ENCODE data around the gene ACHE.

Gene ACHE

GRCh38 chr7:100891568-100892247 is 4.0 kb downstream of the ACHE start:
- FAIRE-seq (peak; percentile 72), DNase-seq (ENCODE audit: insufficient read length, low spot score) (no peak)
- no peak for TF ChIP-seq SPI1 (IDR thresholded peaks at IDR 0.05; ENCODE audit: low read depth, low read length)
- no peak for TF ChIP-seq POLR2A (IDR thresholded peaks at IDR 0.05; ENCODE audit: low read depth, low read length)
- TF ChIP-seq POLR2AphosphoS5 (IDR thresholded peaks at IDR 0.05; ENCODE audit: low read depth, low read length), result no peak
- TF ChIP-seq POU2F2 (IDR thresholded peaks at IDR 0.05; ENCODE audit: low read depth, low read length), result no peak
- TF ChIP-seq TAF1 (IDR thresholded peaks at IDR 0.05; ENCODE audit: low read depth, low read length), result no peak
- no peak for TF ChIP-seq PAX5 (IDR thresholded peaks at IDR 0.05; ENCODE audit: insufficient read depth, low read length, severe bottlenecking)

DNA sequence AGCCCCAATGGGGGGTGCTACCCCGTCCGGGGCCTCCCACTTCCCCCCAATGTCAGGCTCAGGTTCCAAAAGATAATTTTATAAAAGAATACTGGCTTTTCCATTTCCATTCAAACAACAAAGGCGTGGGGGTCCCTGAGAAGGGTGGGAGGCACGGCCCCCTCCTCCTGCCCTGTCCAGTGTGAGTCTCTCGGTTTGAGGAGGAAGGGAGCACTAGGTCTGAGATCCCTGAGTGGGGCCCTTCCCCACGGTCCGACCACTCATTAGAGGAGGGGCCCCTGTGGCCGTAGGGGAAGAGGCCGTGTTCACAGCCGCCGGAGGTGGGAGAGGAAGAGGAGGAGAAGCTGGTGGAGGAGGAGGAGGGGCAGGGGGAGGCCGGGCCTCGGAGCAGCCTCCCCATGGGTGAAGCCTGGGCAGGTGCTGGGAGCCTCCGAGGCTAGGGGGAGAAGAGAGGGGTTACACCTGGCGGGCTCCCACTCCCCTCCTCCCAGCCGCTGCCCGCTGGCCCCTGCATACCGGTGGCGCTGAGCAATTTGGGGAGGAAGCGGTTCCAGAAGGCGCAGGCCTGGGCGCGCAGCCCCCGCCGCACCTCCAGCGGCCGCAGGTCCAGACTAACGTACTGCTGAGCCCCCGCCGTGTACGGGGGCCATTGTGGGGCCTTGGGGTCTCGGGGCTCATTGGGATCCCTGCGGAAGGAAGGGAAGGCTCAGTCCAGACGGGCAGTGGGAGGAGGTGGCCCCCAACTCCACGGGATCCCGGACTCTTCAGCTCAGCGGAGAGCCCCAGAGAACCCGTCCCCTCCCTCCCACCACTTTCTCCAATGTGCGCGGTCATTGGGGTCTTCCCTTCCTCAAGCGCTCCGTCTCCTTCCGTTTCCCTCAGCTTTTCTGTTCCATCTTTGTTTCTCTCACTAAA is 4.8 kb downstream of the ACHE start:
- no peak for FAIRE-seq
- no peak for DNase-seq (ENCODE audit: insufficient read length, low spot score)
- no peak for TF ChIP-seq TAF1 (IDR thresholded peaks at IDR 0.05; ENCODE audit: low read depth, low read length)
- TF ChIP-seq POLR2AphosphoS5 (IDR thresholded peaks at IDR 0.05; ENCODE audit: low read depth, low read length), result no peak
- TF ChIP-seq POU2F2 (IDR thresholded peaks at IDR 0.05; ENCODE audit: low read depth, low read length), result no peak
- TF ChIP-seq PAX5 (IDR thresholded peaks at IDR 0.05; ENCODE audit: insufficient read depth, low read length, severe bottlenecking), result no peak
- no peak; the same call in 1 of the 2 replicates for TF ChIP-seq SPI1 (IDR thresholded peaks at IDR 0.05; ENCODE audit: low read depth, low read length)
- no peak for TF ChIP-seq POLR2A (IDR thresholded peaks at IDR 0.05; ENCODE audit: low read depth, low read length)

DNA sequence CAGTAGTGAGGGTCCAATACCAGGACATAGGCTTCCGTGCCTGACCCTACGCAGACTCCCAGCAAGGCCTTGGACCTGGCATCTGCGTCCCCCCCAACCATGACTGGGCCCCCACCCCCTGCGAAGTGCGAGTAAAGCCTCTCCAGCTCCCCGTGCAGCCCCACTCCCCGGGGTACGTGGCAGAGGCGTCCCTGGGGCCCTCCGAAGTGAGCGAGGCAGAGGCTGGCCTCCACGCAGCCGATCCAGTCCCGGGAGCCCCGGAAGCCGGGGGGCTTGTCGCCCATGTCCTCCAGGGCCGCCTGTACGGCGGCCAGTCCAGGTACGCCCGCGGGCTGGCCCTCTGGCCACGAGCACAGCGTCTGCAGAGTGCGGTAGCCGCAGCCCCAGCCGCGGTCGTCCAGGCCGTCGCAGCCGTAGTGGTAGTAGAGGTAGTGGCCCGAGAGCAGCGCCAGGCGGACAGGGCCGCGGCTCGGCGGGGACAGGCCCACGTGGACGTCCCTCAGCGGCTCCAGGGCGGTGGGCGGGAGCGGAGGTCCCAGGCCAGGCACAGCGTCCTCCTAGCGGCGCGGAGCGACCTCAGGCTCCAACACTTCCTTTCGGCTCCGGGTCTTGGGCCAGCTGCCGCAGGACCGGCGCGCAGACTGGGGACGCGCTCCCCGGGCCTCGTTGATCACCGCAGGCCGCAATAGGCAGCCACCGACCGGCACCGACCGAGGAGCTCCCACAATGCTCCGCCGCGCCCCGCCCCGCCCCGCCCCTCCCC is 6.5 kb downstream of the ACHE start, which contains the start of gene UFSP1:
TSS of gene UFSP1 (minus strand) at position 728 of the 763 bp plus-strand sequence. CDS start at position 284, 444 bp downstream.
- peak; percentile 5 for FAIRE-seq
- peak; percentile 80; the same call in 1 of the 2 replicates for TF ChIP-seq POLR2AphosphoS5 (IDR thresholded peaks at IDR 0.05; ENCODE audit: low read depth, low read length)
- TF ChIP-seq PAX5 (IDR thresholded peaks at IDR 0.05; ENCODE audit: insufficient read depth, low read length, severe bottlenecking), result no peak
- peak; percentile 63 for TF ChIP-seq TAF1 (IDR thresholded peaks at IDR 0.05; ENCODE audit: low read depth, low read length)
- 0 out of 2 replicates have a peak, but pooled peaks have one; percentile 60 for TF ChIP-seq POU2F2 (IDR thresholded peaks at IDR 0.05; ENCODE audit: low read depth, low read length)
- peak; percentile 71 for TF ChIP-seq POLR2A (IDR thresholded peaks at IDR 0.05; ENCODE audit: low read depth, low read length)
- TF ChIP-seq SPI1 (IDR thresholded peaks at IDR 0.05; ENCODE audit: low read depth, low read length), result no peak
- DNase-seq (ENCODE audit: insufficient read length, low spot score), result no peak

GRCh38 chr7:100888291-100888987 is 7.2 kb downstream of the ACHE start:
- no peak for DNase-seq (ENCODE audit: insufficient read length, low spot score)
- TF ChIP-seq POLR2A (IDR thresholded peaks at IDR 0.05; ENCODE audit: low read depth, low read length) (peak; percentile 53; the same call in 1 of the 2 replicates), SPI1 (IDR thresholded peaks at IDR 0.05; ENCODE audit: low read depth, low read length) (no peak)
- peak; percentile 69 for FAIRE-seq

GRCh38 chr7:100887516-100888290 is 8.0 kb downstream of the ACHE start:
- FAIRE-seq (peak; percentile 94), DNase-seq (ENCODE audit: insufficient read length, low spot score) (peak; percentile 81)
- TF ChIP-seq POU2F2 (IDR thresholded peaks at IDR 0.05; ENCODE audit: low read depth, low read length) (no peak), PAX5 (IDR thresholded peaks at IDR 0.05; ENCODE audit: insufficient read depth, low read length, severe bottlenecking) (no peak), TAF1 (IDR thresholded peaks at IDR 0.05; ENCODE audit: low read depth, low read length) (peak; percentile 34; the same call in 1 of the 2 replicates), POLR2A (IDR thresholded peaks at IDR 0.05; ENCODE audit: low read depth, low read length) (no peak), SPI1 (IDR thresholded peaks at IDR 0.05; ENCODE audit: low read depth, low read length) (peak; percentile 100), POLR2AphosphoS5 (IDR thresholded peaks at IDR 0.05; ENCODE audit: low read depth, low read length) (peak; percentile 58; the same call in 1 of the 2 replicates)

DNA sequence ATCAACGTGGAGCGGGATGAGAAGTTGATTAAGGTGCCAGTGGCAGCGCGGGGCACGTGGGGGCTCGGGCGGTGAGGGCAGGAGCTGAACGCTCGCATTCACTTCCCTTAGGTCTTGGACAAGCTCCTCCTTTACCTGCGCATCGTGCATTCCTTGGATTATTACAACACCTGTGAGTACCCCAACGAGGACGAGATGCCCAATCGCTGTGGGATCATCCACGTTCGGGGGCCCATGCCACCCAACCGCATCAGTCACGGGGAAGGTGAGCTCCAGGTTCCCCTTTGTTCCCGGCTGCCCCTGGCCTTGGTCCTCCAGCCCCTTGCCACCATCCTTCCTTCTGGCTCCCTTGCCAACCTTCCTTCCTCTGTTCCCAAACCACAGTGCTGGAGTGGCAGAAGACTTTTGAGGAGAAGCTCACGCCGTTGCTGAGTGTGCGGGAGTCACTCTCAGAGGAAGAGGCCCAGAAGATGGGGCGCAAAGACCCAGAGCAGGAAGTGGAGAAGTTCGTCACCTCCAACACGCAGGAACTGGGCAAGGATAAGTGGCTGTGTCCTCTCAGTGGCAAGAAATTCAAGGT is 8.7 kb downstream of the ACHE start:
- FAIRE-seq (peak; percentile 40), DNase-seq (ENCODE audit: insufficient read length, low spot score) (no peak)
- TF ChIP-seq PAX5 (IDR thresholded peaks at IDR 0.05; ENCODE audit: insufficient read depth, low read length, severe bottlenecking), result no peak
- no peak for TF ChIP-seq TAF1 (IDR thresholded peaks at IDR 0.05; ENCODE audit: low read depth, low read length)
- no peak for TF ChIP-seq POU2F2 (IDR thresholded peaks at IDR 0.05; ENCODE audit: low read depth, low read length)
- TF ChIP-seq SPI1 (IDR thresholded peaks at IDR 0.05; ENCODE audit: low read depth, low read length), result no peak

DNA sequence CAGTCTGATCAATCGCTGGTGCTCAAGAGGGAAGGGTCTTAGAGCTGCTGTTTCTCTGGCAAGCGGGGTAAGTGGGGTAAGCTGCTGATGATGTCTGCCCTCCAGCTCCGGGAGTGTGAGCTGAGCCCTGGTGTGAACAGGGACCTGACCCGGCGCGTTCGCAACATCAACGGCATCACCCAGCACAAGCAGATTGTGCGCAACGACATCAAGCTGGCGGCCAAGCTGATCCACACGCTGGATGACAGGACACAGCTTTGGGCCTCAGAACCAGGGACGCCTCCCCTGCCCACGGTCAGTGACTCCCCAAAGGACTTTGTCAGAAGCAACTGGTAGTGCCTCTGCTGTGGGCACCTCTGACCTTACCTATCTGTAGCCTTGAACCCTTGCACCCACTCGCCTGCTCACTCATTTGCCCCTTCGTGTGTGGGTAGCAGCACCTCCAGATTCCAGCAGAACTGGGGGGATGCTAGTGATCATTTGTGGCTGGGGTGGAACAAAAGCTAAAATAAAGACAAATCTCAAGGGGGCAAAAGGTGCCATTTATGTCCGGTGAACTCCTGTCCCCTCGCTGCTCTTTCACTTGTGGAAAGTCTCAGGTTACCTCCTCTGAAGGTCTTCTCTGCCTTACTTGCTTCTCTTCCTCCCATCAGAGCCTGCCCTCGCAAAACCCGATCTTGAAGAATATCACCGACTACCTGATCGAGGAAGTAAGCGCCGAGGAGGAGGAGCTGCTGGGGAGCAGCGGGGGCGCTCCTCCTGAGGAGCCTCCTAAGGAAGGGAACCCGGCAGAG is 9.3 kb downstream of the ACHE start:
- DNase-seq (ENCODE audit: insufficient read length, low spot score), result no peak
- FAIRE-seq, result peak; percentile 23
- TF ChIP-seq PAX5 (IDR thresholded peaks at IDR 0.05; ENCODE audit: insufficient read depth, low read length, severe bottlenecking) (no peak), POLR2AphosphoS5 (IDR thresholded peaks at IDR 0.05; ENCODE audit: low read depth, low read length) (no peak), POU2F2 (IDR thresholded peaks at IDR 0.05; ENCODE audit: low read depth, low read length) (no peak), POLR2A (IDR thresholded peaks at IDR 0.05; ENCODE audit: low read depth, low read length) (no peak), TAF1 (IDR thresholded peaks at IDR 0.05; ENCODE audit: low read depth, low read length) (no peak), SPI1 (IDR thresholded peaks at IDR 0.05; ENCODE audit: low read depth, low read length) (no peak)
